HFFc6 (cell line): ENCODE results near the gene PLD5. TPM values are rescaled to one million over a fixed set of nuclear protein-coding genes. Genes with fewer than 3 reads are reported as not detected.

ENCODE experiments used
- DNase-seq: peaks from one replicate; pipeline ENCODE4 v3.0.0-alpha.2; 2018
- H3K27ac Mint-ChIP-seq: 2 replicates; pipeline ENCODE4 v1.8.0; 2020; ENCODE audit warnings: mild to moderate bottlenecking, mixed read lengths
- H3K27me3 Mint-ChIP-seq: 2 replicates; pipeline ENCODE4 v1.8.0; 2021; ENCODE audit warnings: mild to moderate bottlenecking, moderate library complexity, mixed read lengths; ENCODE audit not compliant: insufficient read depth
- H3K36me3 Mint-ChIP-seq: 2 replicates; pipeline ENCODE4 v1.8.0; 2021; ENCODE audit warnings: low read depth, mixed read lengths
- H3K4me1 Mint-ChIP-seq: 2 replicates; pipeline ENCODE4 v1.8.0; 2020; ENCODE audit warnings: low read depth, mixed read lengths
- H3K4me3 Mint-ChIP-seq: 2 replicates; pipeline ENCODE4 v1.8.0; 2020; ENCODE audit warnings: mild to moderate bottlenecking, moderate library complexity, mixed read lengths
- H3K9me3 Mint-ChIP-seq: 2 replicates; pipeline ENCODE4 v1.8.0; 2020; ENCODE audit warnings: mild to moderate bottlenecking, mixed read lengths
- long read RNA-seq: library from polyadenylated mRNA; unstranded; transcript quantifications from one replicate; pipeline ENCODE4 v2.0.0, GENCODE V29; 2019
- total RNA-seq, 6 experiments: library from RNA; stranded (reverse); fragmentation: NEBNext Ultra II Directional; extraction: Animal tissue kit (Norgen Biotek cat#: 25700); gene quantifications; 2 replicates in 1 of 6; 3 replicates in 5 of 6; pipeline ENCODE4 v1.2.3, GENCODE V29; 2021
- TF ChIP-seq, protein P1 (sequence below): fragments of 200-600 bp; sonication (generic); IDR thresholded peaks from 2 replicates; pipeline ENCODE4 v1.5.0; 2021; ENCODE audit warnings: antibody characterized with exemption, mild to moderate bottlenecking

The PLD5 gene
- not detected for total RNA-seq
- long read RNA-seq, result 0 reads

DNA sequence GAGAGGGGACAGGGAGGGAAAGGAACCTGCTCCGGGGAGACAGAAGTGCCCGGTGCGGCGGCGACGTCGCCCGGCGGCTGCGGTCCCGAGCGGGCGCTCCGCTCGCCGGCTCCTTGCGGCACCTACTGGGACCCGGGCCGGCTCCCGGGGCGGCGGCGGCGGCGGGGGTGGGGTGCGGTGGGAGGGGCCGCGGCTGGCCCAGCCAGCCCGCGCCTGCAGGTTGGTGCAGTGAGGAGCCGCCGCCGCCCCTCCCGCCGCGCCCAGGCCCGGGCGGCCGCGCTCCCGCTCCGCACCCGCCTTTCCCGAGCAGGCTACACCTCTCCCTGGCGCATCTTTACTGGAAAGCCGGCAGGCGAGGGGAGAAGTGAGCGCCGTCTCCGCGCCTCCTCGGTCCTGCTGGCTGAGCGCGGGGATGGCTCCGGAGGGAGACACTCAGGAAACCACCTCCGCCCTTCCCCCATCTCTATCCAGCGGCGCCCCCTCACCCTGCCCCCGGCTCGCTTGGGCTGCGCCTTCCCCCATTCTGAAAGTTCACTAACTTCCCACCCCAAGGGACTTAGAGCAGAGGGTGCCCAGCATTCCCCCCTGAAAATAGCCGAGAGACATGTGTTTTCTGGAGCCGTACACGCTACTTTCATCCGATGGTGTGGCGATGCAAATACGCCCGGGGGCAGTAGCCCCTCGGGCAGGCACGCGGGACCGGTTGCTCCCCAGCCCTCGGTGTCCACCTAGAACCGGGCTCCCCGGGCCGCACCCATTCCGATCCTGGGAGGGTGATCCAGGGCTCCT, at the start of gene PLD5:
PLD5 (minus strand) TSS at position 127 of the 789 bp plus-strand sequence.
- H3K4me3 Mint-ChIP-seq, result no peak within 1 kb of the TSS
- H3K27ac Mint-ChIP-seq, result no peak within 1 kb of the TSS
- H3K27me3 Mint-ChIP-seq, result no peaks in the 10 kb centered on the region; the same call in 1 of the 2 replicates
- H3K36me3 Mint-ChIP-seq, result peaks cover 8% of the 10 kb centered on the region; the same call in 1 of the 2 replicates
- peaks cover 19% of the 10 kb centered on the region for H3K9me3 Mint-ChIP-seq
- no peak for DNase-seq
- TF ChIP-seq, protein P1, sequence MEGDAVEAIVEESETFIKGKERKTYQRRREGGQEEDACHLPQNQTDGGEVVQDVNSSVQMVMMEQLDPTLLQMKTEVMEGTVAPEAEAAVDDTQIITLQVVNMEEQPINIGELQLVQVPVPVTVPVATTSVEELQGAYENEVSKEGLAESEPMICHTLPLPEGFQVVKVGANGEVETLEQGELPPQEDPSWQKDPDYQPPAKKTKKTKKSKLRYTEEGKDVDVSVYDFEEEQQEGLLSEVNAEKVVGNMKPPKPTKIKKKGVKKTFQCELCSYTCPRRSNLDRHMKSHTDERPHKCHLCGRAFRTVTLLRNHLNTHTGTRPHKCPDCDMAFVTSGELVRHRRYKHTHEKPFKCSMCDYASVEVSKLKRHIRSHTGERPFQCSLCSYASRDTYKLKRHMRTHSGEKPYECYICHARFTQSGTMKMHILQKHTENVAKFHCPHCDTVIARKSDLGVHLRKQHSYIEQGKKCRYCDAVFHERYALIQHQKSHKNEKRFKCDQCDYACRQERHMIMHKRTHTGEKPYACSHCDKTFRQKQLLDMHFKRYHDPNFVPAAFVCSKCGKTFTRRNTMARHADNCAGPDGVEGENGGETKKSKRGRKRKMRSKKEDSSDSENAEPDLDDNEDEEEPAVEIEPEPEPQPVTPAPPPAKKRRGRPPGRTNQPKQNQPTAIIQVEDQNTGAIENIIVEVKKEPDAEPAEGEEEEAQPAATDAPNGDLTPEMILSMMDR, result no peak
- no peaks in the 10 kb centered on the region for H3K4me1 Mint-ChIP-seq

DNA sequence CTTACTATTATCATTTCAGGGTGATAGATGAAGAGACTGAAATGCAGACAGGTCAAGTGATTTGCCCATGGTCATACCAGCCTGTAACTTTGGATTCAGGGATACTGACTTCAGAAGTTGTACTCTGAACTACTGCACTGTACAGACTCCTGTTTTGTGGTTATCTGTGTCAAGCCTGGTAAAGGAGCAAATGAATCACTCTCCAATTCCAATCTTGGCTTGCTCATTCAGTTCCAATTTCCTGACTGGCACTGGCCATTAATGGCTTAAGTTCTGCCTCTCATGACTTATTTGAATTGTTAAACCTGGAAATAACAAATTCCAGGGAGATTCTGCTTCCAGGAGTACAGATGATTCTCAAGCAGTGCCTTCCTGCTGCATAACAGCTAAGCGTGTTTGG, 45.4 kb upstream of the PLD5 start:
- Mint-ChIP-seq H3K27ac (no peak overlapping the region), H3K4me1 (no peaks in the 10 kb centered on the region), H3K4me3 (no peak overlapping the region), H3K27me3 (no peaks in the 10 kb centered on the region), H3K36me3 (no peaks in the 10 kb centered on the region), H3K9me3 (peaks cover 59% of the 10 kb centered on the region)
- DNase-seq, result no peak
- TF ChIP-seq, protein P1, result no peak

DNA sequence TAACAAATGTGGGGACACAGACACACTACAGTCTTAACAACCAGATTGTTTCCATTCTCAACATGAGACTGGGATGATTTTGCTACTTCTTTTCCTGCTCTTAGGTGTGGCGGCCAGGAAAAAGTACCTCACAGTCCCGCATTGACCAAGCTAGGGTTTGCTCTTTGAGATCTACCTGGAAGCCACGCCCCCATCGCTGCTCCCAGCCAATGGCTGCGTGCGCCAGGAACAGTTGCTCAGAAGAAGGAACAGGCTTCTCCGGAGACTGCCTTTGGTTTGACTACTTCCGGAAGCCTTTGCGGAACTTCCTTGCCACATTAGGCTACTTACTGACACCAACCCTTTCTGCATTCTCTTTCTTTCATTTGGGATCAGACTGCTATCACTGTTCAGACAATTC, 44.2 kb upstream of the PLD5 start:
- TF ChIP-seq, protein P1, result no peak
- DNase-seq, result no peak
- no peak overlapping the region for H3K27ac Mint-ChIP-seq
- no peaks in the 10 kb centered on the region for H3K4me1 Mint-ChIP-seq
- no peaks in the 10 kb centered on the region for H3K36me3 Mint-ChIP-seq
- H3K27me3 Mint-ChIP-seq, result no peaks in the 10 kb centered on the region
- no peak overlapping the region for H3K4me3 Mint-ChIP-seq
- H3K9me3 Mint-ChIP-seq, result peaks cover 65% of the 10 kb centered on the region

DNA sequence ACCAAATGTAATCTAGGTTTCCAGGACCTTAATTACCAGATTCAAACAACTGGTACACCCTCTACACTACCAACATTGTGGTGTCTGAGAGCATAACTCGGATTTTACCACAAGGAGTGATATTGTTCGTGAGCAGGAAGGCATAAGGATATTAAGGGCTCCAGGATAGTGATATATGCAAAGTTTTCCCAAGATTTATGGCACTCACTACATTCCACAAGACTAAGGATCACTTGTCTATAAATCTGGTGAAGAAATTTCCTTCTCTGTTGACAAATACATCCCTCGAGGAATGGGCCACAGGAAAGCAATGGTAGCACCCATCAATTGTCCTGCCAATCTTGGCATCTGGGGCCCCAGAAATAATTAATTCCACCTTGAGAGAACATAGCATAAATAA, 43.1 kb upstream of the PLD5 start:
- Mint-ChIP-seq H3K36me3 (no peaks in the 10 kb centered on the region), H3K4me1 (no peaks in the 10 kb centered on the region), H3K4me3 (no peak overlapping the region), H3K27me3 (no peaks in the 10 kb centered on the region), H3K27ac (no peak overlapping the region), H3K9me3 (peaks cover 69% of the 10 kb centered on the region)
- no peak for DNase-seq
- TF ChIP-seq, protein P1, result no peak

DNA sequence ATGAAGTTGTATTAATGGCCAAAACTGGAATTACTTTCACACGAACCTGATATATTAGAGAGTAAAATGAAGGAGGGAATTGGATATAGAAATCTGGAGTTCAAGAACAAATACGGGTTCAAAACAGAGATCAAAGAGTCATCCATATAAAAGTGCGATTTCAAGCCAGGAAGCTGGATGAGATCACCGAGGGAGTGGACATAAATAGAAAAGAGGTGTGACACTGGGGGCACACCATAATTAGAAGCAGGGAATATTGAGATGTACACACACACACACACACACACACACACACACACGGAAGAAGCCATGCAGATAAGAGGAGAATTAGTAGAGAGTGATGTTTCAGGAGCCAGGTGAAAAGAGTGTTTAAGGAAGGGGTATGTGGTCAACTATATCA, 32.3 kb upstream of the PLD5 start:
- H3K27me3 Mint-ChIP-seq, result no peaks in the 10 kb centered on the region
- H3K36me3 Mint-ChIP-seq, result no peaks in the 10 kb centered on the region
- H3K4me1 Mint-ChIP-seq, result no peaks in the 10 kb centered on the region
- H3K27ac Mint-ChIP-seq, result no peak overlapping the region
- TF ChIP-seq, protein P1, result no peak
- no peak overlapping the region for H3K4me3 Mint-ChIP-seq
- H3K9me3 Mint-ChIP-seq, result peaks cover 42% of the 10 kb centered on the region
- no peak for DNase-seq
